Stimulated activated CD4-positive, alpha-beta T cell treated with anti-CD3 and anti-CD28 coated beads, TNF-alpha, amount 100 ng/mL, for 24 hours (primary cell): ENCODE measurements around the gene RECQL.
"Not testable (repeated sequence)": the region's sequence is repeated elsewhere in the genome, so short reads cannot be mapped to it uniquely, and the experiment has no call there.

ENCODE experiments used
- DNase-seq, 3 experiments: peaks; one replicate each; pipeline ENCODE4 v3.0.0-alpha.2; 2020; ENCODE audit warnings: low read depth in 3 of 3

Gene RECQL

DNA sequence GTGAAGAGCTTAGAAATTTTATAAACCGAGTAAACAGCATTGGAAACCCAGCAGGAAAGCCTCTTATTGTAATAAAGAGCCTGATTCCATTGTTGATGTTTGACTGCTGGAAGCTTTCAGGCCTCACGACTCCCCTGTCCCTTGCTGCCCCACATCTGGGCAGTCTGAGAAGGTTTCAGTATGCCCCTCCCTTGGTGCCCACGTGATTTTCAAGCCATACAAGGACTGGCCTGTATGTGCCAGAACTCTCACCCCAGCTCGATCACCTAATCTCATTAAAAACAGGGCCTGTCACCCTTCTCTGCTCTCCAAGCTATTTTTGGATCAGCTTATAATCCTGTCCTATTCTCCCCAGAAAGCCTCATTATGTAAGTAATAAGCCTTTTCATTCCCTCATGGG, 71.4 kb downstream of the RECQL start:
- no peak for DNase-seq

DNA sequence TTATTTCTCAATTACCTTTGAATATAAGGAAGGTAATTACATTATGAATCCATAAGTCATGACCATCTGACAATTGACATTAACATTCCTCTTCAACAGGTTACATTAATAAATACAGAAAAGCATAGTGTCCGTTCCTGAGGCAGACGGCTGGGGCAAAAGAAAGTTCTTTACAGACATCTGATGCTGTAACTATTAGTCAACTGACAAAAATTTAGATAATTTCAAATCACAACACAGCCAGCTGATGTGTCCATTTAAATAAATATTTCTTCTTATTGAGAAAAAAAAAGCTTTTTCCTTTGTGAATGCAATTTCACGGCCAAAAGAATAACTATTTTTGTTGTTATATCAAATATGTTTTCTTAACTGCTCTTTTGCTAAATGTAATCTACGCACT, 73.2 kb downstream of the RECQL start:
- no peak for DNase-seq

DNA sequence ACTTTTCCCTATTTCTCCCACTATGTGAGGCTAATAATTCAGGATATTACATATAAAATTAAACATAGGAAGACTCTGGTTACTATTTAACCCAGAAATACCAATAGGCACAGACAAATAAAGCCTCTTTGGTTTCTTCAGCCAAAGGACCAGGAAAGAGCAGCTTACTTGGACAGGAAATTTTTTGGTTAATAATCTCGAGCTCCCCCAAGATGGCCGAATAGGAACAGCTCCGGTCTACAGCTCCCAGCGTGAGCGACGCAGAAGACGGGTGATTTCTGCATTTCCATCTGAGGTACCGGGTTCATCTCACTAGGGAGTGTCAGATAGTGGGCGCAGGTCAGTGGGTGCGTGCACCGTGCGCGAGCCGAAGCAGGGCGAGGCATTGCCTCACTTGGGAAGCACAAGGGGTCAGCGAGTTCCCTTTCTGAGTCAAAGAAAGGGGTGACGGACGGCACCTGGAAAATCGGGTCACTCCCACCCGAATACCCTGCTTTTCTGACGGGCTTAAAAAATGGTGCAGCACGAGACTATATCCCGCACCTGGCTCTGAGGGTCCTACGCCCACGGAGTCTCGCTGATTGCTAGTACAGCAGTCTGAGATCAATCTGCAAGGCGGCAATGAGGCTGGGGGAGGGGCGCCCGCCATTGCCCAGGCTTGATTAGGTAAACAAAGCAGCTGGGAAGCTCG, 82.3 kb downstream of the RECQL start:
- DNase-seq, result not testable (repeated sequence)
